Activated T-helper 1 cell treated with Interleukin-2 at 50 U/mL for 16 hours (primary cell): ENCODE data around the gene KIAA0825.
"Not testable (repeated sequence)": the region's sequence is repeated elsewhere in the genome, so short reads cannot be mapped to it uniquely, and the experiment has no call there.

Experiments used
- DNase-seq: peaks from one replicate; pipeline ENCODE4 v3.0.0-alpha.2; 2020; ENCODE audit warnings: low read depth

KIAA0825 gene

DNA sequence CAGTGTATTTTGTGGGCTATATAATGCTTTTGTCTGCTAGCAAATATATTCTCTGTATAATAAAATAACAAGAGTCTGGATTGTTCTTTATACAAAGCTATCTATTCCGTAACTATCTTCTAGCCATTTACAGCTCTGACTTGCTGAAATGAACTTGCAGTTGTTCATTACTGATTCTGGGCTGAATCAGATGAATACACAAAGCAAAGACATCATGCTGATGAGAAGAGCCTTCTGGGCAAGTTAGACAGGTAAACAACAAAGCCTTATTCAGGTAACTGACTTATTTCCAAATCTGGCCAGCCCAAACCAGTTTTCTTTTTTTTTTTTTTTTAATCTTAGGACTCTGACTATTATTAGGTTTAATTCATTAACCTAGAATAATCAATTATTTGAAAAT, 255.5 kb downstream of the KIAA0825 start:
- DNase-seq, result no peak

DNA sequence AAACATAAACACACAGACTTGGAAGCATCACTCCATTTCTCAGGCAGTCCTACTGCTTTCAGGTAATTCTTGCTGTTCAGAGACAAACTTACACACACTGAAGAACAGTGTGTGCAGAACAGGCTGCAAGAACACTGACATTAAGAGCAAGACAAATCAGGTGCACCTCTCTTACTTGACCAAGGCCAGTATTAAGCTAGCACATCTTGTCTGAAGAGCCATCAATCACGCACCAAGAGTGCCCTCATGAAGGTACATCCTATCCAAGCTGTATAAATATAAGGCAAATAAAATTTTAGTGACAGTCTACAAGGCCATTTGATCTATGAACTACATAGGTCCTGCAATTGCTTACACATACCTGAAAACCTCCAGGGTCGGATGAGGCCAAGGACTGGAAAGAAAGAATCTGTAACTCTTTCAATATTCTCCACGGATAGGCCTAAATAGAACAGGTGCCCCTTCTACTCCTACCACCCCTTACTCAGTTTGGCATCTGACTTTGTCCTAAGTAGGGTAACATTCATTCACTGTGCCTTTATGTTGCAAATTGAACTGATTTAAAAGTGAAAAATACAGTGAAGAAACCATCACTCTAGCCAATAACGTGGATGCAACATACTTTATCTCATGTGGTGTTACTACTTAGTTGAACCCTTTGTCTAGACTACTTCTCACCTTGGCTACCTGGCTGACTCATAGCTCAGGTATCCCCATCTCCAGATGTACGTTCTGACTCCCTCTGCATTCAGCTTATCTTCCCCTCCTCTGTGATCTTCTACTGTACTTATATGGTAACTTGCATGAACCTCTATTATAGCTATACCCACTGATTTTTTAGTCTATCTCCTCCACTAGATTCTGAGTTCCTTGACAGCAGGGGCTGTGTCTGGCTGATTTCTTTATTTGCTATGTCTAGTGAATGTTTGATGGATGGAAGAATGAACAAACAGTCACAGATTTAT, 256.3 kb downstream of the KIAA0825 start:
- DNase-seq, result no peak

DNA sequence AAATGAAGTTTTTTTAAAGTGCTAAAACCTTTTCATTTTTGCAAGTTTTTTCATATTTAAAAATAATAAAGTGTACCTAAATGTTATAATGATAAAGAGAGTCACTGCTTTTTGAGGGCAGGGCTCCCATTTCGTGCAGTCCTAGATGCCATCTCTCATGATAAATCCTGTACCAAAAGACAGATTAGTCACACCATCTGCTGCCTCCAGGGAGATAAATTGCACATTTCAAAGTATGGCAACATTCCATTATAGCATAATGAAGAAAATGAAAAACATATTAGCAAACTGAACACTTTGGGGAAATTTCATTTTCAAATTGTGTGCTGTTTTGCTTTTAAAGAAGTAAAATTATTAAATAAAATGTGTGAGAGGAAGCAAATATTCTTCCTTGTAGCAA, 257.2 kb downstream of the KIAA0825 start:
- no peak for DNase-seq

DNA sequence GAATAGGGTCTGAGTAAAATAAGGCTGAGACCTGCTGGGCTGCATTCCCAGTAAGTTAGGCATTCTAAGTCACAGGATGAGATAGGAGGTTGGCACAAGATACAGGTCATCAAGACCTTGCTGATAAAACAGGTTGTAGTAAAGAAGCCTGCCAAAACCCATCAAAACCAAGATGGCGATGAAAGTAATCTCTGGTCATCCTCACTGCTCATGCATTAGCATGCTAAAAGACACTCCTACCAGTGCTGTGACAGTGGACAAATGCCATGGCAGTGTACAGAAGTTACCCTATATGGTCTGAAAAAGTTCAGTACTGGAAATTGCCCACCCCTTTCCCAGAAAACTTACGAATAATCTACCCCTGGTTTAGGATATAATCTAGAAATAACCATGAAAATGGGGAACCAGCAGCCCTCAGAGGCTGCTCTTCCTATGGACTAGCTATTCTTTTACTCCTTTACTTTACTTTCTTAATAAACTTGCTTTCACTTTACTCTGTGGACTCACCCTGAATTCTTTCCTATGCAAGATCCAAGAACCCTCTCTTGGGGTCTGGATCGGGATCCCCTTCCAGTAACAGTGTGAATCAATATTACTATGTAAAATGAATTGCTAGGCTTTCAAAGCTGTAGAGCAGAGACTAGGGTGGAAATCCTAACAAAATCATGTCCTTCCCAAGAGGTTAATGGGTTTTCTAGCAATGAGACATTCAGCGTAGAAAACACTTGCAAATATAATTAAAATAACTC, 257.8 kb downstream of the KIAA0825 start:
- DNase-seq, result no peak

DNA sequence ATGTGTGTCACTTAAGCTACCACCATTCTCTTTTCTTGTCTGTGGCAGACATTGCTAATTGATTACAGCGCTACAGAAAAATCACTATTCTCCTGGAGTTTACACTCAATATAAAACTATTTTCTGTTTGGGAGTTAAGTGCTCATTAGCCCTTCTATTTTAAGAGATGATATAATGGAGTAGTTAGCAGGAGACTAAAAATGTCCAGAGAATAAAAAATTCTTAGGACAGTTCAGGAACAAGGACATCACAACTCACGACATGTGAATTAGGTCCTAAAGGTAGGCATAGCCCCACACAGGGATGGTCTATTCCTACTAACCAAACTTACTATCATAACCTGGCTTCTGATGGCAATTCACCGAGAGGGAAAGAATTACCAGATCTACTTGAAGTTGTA, 258.5 kb downstream of the KIAA0825 start:
- no peak for DNase-seq

DNA sequence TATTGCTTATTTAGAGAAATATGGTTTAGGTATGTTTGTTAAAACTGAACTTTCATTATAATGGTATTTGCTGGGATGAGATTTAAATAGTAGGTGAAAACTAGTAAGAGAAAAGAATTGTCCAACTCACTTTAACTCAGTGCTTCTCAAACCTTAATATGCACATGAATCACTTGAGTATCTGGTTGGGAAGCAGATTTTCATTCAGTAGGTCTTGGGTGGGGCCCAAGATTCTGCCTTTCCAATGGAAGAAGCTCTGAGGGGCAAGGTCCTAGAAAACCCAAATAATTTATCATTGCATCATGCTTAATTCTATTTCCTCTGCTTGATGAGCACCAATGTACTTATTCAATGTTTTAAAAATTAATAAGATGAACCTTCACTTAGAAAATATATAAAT, 262.6 kb downstream of the KIAA0825 start:
- no peak for DNase-seq

DNA sequence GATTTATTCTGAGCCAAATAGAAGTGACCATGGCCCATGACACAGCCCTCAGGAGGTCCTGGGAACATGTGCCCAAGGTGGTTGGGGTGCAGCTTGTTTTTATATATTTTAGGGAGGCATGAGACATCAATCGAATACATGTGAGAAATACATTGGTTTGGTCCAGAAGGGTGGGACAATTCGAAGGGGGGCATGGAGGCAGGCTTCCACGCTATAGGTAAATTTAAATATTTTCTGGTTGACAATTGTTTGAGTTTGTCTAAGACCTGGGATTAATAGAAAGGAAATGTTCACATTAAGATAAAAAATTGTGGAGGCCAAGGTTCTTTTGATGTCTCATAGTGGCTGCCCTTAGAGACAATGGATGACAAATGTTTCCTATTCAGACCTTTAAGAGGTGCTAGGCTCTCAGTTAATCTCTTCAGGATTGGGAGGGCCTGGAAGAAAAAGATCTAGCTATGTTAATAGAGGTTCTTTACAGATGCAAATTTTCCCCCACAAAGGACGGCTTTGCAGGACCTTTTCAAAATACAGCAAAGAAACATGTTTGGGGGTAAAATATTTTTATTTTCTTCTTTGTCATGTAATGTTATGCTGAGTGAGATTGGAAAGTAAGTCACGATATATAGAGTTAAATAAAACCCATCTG, 263.4 kb downstream of the KIAA0825 start:
- DNase-seq, result not testable (repeated sequence)

DNA sequence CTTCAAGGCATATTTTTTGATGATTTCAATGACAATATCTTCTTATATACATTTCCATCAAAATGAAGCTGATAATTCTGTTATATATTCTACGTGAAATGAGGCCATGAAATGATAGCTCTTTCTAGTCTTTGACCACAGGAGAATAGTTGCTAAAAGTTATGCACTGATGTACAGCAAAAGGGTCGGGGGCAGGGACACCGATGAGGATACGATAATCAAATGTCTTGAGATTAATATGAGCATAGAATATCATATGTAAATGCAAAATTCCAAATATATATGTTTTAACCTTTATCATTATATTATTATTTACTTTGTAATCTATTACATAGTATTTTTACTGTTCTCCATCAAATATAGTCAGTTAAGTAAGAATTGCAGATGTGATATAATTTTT, 264.8 kb downstream of the KIAA0825 start:
- no peak for DNase-seq

DNA sequence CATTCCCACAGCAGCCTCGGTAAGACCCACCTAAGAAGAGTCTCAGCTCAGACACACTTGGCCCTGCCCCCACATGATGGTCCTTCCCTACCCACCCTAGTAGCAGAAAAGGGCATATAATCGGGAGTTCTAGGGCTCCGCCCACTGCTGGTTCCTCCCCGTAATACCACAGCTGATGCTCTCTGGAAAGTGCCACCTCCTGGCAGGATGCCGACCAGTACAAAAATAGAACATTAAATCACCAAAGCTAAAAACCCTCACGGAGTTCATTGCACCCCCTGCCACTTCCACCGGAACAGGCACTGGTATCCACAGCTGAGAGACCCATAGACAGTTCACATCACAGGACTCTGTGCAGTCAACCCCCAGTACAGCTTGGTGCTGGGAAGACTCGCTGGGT, 271.3 kb downstream of the KIAA0825 start:
- DNase-seq, result no peak

DNA sequence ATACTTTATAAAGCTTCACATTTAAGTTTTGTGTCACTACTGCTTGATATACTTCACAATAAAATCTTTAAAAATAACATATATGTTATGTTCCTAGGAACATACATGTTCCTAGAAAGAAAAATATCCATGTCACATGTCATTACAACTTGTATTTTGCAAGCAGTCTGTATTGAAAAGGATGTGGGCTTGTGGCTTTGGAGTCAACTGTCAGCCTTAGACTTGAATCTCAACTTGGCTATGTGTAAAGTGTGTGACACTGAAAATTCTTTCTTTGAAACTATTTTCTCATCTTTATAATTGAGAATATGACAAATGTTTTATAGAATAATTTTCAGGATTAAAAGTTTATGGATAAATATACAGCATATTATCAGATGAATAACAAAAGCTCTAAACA, 273.1 kb downstream of the KIAA0825 start:
- no peak for DNase-seq

DNA sequence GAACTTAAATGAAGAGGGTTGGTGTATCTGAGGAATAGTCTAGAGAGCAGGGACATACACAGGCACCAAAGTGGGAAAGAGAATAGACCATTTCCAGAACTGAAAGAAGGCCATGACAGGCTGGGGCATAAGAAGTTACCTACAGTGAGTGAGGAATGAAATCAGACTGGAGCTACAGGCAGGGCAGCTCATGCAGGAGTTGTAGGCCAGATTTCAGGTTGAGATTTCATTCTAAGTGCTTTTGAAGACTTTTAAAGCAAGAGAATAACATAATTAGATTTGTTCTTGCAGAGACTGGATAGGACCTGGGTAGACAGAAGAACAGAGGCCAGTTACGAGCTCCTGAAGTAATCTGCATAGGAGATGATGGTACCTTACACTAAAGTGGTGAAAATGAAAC, 280.8 kb downstream of the KIAA0825 start:
- DNase-seq, result no peak

DNA sequence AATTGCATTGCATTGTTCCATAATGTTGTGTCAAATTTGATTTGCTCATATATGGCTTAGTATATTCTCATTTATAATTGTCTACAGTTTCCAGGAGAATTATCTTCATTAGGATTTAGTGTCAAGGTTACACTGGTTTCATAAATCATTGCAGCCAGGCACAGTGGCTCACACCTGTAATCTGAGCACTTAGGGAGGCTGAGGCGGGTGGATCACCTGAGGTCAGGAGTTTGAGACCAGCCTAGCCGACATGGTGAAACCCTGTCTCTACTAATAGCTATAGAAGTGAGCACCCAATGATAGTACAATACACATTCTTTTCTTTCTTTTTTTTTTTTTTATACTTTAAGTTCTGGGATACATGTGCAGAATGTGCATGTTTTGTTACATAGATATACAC, 282.5 kb downstream of the KIAA0825 start:
- DNase-seq, result no peak

DNA sequence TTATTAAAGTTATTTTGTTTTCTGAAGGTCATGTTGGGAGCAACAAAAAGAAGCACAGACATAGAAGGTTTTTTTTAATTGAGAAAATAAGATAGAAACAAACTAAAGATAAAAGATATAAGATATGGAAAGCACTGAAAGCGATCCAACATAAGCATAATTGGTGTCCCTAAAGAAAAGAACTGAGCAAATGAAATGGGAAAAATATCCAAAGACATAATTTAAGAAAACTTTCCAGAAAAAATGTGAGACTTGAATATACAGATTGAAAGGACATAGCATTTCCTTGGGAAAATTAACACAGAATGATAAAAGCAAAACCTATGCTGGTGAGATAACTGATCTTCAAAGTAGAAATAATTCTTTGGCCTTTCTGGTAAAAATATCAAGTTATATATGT, 289.3 kb downstream of the KIAA0825 start:
- DNase-seq, result no peak

DNA sequence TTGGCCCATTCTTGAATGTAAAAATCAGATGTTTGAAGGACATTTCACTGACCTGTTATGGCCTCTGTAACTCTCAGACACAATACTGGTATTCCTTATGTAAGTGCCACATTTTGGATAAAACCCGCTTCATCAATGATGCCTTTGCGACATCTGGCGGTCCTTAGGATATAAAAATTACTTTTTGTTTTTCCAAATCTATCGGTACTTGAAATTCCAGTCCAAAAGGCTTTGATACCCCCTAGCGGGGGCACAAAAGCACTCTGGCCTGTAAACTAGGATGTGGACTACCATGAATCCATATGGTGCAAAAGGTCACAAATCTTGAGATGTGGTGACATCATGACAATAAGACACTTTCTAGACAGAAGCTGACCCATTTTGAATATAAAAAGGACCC, 291.8 kb downstream of the KIAA0825 start:
- DNase-seq, result no peak

DNA sequence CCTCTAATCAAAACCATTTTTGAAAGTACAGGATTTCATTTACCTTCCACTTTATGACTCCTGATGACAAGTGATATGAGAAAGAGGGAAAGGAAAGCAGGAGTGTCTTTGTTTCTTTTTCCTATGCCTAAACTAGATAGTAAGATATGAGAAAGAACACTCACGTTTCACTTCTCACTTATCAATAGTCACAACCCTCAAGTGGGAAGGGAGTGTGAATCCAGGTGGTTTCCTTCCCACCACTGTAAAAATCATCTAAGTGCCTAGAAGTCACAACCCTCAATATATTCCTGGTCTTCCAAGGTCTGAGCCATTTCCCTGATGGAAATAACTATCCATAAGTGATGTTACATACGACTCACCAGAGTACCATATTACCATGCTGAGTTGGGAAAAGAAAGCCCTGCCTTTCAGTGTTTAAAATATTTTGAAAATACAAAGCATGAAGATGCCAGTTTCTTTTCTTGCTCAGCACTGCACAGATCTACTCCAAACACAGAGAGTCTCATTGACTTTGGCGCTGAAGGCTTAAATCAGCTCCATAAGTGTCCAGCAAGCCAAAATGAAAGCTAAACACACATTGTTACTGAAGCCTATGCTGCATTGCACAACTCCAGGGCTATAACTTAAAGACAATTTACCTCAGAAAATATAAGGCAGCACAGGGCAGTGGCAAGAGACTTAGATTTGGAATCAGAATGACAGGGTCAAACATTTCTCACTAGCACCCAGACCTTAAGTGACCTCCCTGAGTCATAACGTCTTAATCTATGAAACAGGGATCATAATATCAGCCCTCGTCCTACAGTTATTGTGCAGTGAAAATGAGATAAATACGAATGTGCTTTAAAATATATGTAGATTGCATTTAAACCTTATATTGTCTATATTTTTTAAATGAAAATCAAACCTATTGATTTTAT, 301.2 kb downstream of the KIAA0825 start:
- DNase-seq, result no peak

DNA sequence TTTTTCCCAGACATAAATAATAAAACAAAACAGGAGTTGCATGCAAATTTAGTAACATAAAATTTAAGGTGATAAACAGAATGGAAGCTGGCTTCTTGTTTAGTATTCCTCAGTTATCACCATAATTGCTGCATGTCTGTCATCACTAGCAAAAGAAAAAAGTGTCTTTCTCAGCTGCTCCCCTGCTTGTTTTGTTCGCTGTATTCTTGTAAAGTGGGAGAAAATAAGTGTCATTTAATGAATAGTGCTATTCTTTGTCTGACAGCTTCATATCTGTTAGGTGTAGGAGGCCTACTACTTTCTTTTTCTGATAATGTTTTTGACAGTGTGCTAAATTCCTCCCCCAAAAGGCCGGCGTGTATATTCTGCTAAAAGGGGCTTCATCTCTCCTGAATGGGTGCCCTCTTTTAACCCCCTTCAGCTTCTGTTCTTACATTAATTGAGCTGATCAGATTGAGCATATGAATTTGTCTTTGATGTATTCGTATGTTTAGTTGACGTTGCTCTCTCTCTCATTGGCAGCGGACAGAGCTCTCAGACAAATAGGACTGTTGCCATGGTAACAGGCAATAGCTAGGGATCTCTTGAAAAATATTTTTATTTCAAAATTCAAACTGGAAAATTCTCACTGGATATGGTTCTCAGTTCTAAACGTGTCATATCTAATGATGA, 303.8 kb downstream of the KIAA0825 start:
- no peak for DNase-seq

DNA sequence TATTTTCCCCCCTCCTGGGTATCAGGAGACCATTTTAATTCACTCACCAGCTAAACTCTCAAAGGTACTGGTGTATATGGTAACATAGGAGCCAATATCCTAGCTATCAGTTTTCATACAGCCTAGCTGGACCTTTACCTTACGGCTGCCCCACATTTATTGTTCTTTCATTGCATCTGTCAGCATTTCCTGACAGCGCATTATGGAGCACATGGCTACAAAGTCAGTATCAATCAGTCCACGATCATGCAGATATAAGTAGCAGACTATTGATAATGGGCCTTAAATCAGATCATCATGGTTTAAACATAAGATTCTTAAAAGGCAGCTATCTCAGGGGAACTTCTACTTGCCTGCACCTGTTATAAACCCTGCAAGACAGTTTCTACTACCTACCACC, 304.7 kb downstream of the KIAA0825 start:
- DNase-seq, result no peak

DNA sequence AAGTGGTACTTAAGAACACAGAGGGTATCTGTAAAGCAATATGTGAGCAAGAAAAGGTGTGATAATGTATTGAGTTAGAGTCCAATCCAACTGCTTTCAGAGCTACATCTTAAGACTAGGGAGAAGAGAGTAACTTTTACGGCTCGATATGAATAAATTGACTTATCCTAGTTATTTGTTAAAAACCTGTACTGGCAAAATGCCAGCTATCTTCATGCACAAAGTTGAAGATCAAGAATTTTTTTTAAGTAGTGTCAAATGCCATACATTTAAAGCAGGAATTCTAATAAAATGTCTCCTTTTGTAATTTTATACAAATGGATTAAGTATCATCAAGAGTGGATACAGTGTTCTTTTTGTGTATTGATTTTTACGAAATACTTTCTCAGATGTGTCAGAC, 305.2 kb downstream of the KIAA0825 start:
- DNase-seq, result no peak

DNA sequence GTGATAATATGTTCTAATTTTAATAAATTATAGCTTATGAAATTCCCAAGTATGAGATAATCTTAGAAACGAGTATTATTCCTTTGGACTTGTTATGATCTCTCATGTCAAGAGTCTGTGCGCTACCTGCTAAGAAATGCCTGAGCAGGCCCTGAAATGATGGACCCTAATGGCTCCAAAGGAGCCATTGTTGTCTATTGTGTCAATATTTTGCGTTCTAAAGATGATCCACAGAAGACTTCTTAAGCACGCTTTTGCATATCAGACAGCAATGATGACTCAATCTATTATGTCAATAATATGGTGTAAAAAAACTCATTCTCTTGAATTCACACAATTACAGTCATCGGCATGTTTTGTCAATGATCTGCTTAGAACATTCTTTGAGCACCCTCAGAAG, 306.1 kb downstream of the KIAA0825 start:
- DNase-seq, result no peak

DNA sequence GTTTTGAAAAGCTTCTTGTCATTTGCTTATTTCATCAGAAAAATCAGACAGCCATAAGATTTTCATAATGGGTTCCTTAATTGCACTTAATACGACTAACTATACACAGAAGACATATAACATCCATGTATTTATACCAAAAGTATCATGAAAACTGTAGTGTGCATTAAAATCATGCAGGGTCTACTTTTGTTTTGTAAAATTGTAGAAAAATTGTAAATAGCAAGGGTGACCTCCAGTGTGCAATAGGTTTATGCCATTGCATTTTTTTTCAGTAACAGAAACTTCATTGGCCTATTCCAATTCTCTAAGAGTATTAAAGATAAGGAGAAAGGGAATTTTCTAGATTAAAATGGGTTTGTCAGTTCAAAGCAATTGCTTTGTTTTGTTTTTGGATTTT, 307.6 kb downstream of the KIAA0825 start:
- DNase-seq, result no peak

DNA sequence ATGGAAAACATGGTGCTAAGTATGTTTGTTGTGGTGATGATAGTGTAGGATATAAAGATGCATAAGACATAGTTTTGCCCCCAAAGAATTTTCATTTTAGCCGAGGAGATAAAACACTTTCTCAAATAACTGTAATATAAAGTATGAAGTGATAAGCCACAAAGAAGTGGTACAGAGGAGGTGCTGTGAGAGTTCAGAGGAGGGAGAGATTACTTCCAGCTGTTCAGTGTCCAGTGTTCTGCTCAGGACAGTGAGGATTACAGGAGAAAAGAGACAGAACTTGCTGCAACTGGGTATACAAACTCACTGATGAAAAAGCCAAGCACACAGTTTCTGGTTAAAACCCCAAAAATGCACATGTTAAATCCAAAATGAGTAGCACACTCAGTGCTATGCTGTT, 309.3 kb downstream of the KIAA0825 start:
- no peak for DNase-seq
